Measurements from ENCODE around the gene ETV1. TPM values are rescaled to one million over a fixed set of nuclear protein-coding genes. Genes with fewer than 3 reads are reported as not detected.

Gene ETV1
- total and polyA plus RNA-seq, 3 donors from 2014 or later, result 11.4 to 16.4 (median 13.9) TPM

DNA sequence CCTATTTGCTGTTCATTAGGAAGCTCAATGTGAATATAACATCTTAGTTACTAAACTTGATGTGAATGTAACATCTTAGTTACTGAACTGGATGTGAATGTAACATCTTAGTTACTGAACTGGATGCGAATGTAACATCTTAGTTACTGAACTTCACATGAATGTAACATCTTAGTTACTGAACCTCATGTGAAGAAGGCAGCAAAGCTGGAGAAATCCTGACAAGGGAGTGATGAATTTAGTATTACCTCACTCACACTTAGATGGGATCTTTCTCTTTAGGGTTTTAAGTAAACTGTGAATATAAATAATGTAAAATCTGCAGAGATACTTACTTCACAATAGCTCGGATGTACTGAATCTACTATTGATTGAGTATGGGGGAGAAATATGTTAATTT lies 73.6 kb downstream of the ETV1 start:
- WGBS, 2 donors, result 42% methylated on average over 2 of the region's 2 CpGs
- Histone ChIP-seq H3K4me1 (no peaks in the 10 kb centered on the region), H3K27ac (no peak overlapping the region), H3K9me3 (no peaks in the 10 kb centered on the region), H3K4me3 (no peak overlapping the region), H3K36me3 (ENCODE audit: low read depth, missing control alignments) (no peaks in the 10 kb centered on the region), H3K27me3 (no peaks in the 10 kb centered on the region)
- TF ChIP-seq, protein P1, sequence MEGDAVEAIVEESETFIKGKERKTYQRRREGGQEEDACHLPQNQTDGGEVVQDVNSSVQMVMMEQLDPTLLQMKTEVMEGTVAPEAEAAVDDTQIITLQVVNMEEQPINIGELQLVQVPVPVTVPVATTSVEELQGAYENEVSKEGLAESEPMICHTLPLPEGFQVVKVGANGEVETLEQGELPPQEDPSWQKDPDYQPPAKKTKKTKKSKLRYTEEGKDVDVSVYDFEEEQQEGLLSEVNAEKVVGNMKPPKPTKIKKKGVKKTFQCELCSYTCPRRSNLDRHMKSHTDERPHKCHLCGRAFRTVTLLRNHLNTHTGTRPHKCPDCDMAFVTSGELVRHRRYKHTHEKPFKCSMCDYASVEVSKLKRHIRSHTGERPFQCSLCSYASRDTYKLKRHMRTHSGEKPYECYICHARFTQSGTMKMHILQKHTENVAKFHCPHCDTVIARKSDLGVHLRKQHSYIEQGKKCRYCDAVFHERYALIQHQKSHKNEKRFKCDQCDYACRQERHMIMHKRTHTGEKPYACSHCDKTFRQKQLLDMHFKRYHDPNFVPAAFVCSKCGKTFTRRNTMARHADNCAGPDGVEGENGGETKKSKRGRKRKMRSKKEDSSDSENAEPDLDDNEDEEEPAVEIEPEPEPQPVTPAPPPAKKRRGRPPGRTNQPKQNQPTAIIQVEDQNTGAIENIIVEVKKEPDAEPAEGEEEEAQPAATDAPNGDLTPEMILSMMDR (IDR thresholded peaks at IDR 0.05), result no peak
- TF ChIP-seq POLR2A (IDR thresholded peaks at IDR 0.05), result no peak
- DNase-seq, result no peak
- intact Hi-C loops (cut with DNase I; ENCODE audit: low total_unique reads), result no loop called here

DNA sequence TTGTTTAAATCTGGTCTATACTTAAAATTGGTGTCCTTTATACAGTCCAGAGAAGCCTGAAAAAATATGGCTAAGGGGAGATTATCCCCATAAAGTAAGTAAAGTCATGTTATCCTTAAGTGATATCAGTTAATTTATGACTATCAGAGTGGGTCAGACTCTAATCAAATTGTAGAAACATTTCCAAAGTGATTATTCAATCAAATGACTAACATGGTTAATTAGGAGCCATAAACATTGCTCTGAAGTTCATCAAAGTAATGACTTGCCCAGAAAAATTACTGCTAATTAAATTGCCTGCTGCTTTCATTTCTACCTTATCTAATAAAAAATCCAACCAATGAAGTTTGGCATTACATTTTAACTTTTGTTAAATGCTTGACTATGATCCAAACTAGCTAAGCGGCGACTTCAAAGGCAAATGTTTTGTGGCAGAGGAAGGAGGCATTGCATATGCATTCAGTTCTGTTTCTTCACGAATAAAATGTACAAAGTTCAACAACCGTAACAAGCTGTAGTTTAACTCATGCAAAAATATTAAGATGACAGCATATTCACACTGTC lies 76.7 kb downstream of the ETV1 start:
- no peaks in the 10 kb centered on the region for H3K4me1 ChIP-seq
- H3K36me3 ChIP-seq (ENCODE audit: low read depth, missing control alignments), result no peaks in the 10 kb centered on the region
- H3K4me3 ChIP-seq, result no peak overlapping the region
- intact Hi-C loops (cut with DNase I; ENCODE audit: low total_unique reads), result no loop called here
- TF ChIP-seq, protein P1 (IDR thresholded peaks at IDR 0.05), result no peak
- TF ChIP-seq POLR2A (IDR thresholded peaks at IDR 0.05), result no peak
- H3K27ac ChIP-seq, result no peak overlapping the region
- no peaks in the 10 kb centered on the region for H3K9me3 ChIP-seq
- 60 to 68% methylated on average over 4 of the region's 4 CpGs for WGBS, 2 donors
- DNase-seq, result no peak
- no peaks in the 10 kb centered on the region for H3K27me3 ChIP-seq

DNA sequence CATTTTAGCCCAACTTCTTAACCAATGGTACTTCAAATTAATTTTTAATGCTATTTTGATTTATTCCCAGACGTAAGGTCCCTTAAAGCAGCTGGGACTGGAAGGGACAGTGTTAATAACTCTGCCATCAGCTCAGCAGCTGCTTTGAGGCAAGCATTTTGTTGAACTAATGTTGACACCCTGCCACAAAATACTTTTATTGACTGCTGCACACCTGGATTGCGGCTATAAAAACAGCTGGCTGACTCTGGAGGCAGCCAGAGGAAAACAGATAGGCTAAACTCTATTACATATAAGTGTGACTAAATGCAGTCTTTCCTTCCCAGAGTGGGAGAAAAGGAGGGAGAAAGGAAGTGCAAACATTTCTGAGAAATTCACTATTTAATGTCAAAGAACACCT lies 77.6 kb downstream of the ETV1 start:
- intact Hi-C loops (cut with DNase I; ENCODE audit: low total_unique reads), result no loop called here
- no peak overlapping the region for H3K27ac ChIP-seq
- no peaks in the 10 kb centered on the region for H3K36me3 ChIP-seq (ENCODE audit: low read depth, missing control alignments)
- WGBS, 2 donors, result 74 to 91% methylated on average over 2 of the region's 2 CpGs
- H3K4me3 ChIP-seq, result no peak overlapping the region
- H3K4me1 ChIP-seq, result no peaks in the 10 kb centered on the region
- TF ChIP-seq, protein P1 (IDR thresholded peaks at IDR 0.05), result no peak
- no peak for TF ChIP-seq POLR2A (IDR thresholded peaks at IDR 0.05)
- no peak for DNase-seq
- H3K27me3 ChIP-seq, result no peaks in the 10 kb centered on the region
- no peaks in the 10 kb centered on the region for H3K9me3 ChIP-seq

DNA sequence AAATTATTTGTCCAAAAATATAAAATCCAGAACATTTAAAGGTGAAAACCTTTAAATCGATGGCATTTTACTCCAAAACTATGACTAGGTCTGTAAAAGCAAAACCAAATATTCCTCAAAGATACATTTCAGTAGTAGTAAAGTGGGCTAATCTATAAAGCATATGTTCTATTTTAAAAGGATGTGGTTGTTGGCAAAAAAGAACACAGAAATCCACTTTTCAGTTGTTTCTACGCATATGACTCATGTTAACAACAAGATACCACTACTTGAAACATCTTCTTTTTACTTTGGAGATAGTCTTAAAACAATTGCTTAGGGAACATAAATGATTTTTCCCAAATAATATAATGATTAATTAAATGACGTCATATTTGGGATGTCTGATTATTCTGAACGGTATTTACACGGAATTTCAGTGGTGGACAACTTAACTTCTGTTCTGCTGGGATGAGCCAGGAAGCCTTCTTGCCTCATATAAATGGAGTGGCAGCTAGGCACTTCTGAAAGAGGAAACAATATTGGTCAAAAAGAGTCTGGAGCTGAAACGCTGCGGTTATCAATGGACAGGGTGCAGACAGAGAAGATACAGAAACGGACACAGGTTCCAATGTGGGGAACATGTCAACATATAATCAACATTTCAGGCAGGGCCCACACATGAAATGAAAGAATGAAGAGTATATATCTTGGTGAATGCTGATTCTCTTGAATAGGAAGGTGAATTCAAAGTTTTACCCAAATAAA lies 78.5 kb downstream of the ETV1 start:
- H3K9me3 ChIP-seq, result no peaks in the 10 kb centered on the region
- no peaks in the 10 kb centered on the region for H3K36me3 ChIP-seq (ENCODE audit: low read depth, missing control alignments)
- no peak for DNase-seq
- no peak for TF ChIP-seq POLR2A (IDR thresholded peaks at IDR 0.05)
- TF ChIP-seq, protein P1 (IDR thresholded peaks at IDR 0.05), result no peak
- intact Hi-C loops (cut with DNase I; ENCODE audit: low total_unique reads), result no loop called here
- H3K4me3 ChIP-seq, result no peak overlapping the region
- H3K4me1 ChIP-seq, result no peaks in the 10 kb centered on the region
- no peak overlapping the region for H3K27ac ChIP-seq
- no peaks in the 10 kb centered on the region for H3K27me3 ChIP-seq
- WGBS, 2 donors, result 80 to 86% methylated on average over 8 of the region's 8 CpGs
